Endothelial cell of umbilical vein (primary cell): Measurements from ENCODE around the gene ELL2. TPM values are rescaled to one million over a fixed set of nuclear protein-coding genes. Genes with fewer than 3 reads are reported as not detected.

ENCODE experiments used
- BruUV-seq: library from RNA; stranded (reverse); fragments of 400-500 nt; replicated peaks from 2 replicates; lab custom pipeline; 2021; lab: Mats Ljungman, UMichigan
- CTCF ChIA-PET: fragments of 300-600, 350-600 bp; sonication (Branson Sonifier 250); formaldehyde crosslinking; loops from one replicate; lab custom pipeline; 2021; ENCODE audit warnings: antibody characterized with exemption, inconsistent platforms; lab: Charles Lee
- POLR2A ChIA-PET: fragments of 300-600, 350-600 bp; sonication (Branson Sonifier 250); formaldehyde crosslinking; loops from one replicate; lab custom pipeline; 2021; ENCODE audit warnings: antibody characterized with exemption, inconsistent platforms; lab: Charles Lee
- DNase-seq: peaks from one replicate; pipeline ENCODE4 v3.0.0-alpha.2; 2011; ENCODE audit warnings: low read depth, low spot score
- FAIRE-seq: peaks from 2 replicates; lab custom pipeline; 2011; peaks lifted over from hg19 to GRCh38; lab: Jason Lieb, UNC
- H2AFZ ChIP-seq: 2 replicates; pipeline ENCODE4 v1.6.0; 2012; ENCODE audit warnings: low read depth, low read length, control low read depth, inconsistent platforms
- H3K27ac ChIP-seq: 2 replicates; pipeline ENCODE4 v1.5.1; 2011; ENCODE audit warnings: low read depth, mild to moderate bottlenecking, control low read depth, low read length, moderate library complexity; ENCODE audit not compliant: insufficient read depth
- H3K27me3 ChIP-seq, 2 experiments: 2 replicates each; pipeline versions ENCODE4 v1.6.0 to v1.6.1; 2011; ENCODE audit warnings: low read length in 2 of 2, mixed read lengths in 1 of 2; ENCODE audit not compliant: control insufficient read depth in 2 of 2, insufficient read depth in 2 of 2
- H3K36me3 ChIP-seq, 2 experiments: 2 replicates in 1 of 2; 3 replicates in 1 of 2; pipeline ENCODE4 v1.5.1; 2011; ENCODE audit warnings: low read length in 2 of 2, mild to moderate bottlenecking in 1 of 2, moderate library complexity in 1 of 2; ENCODE audit not compliant: control insufficient read depth in 2 of 2, insufficient read depth in 2 of 2; ENCODE audit errors: extremely low read depth in 1 of 2
- H3K4me1 ChIP-seq: 3 replicates; pipeline ENCODE4 v1.5.1; 2011; ENCODE audit warnings: mild to moderate bottlenecking, low read length; ENCODE audit not compliant: control insufficient read depth, insufficient read depth; ENCODE audit errors: extremely low read depth
- H3K4me2 ChIP-seq: 2 replicates; pipeline ENCODE4 v1.6.1; 2011; ENCODE audit warnings: low read length, control low read depth, mixed read lengths; ENCODE audit not compliant: insufficient read depth
- H3K4me3 ChIP-seq, 3 experiments: fragments of 200-600 bp in 1 of 3; sonication (generic), shearing (Covaris generic) in 1 of 3; replicated peaks in 1 of 3; 2 replicates each; pipeline ENCODE4 v1.5.1; 2011 to 2016; ENCODE audit warnings: control low read depth in 3 of 3, low read length in 3 of 3, mild to moderate bottlenecking in 2 of 3, inconsistent platforms in 1 of 3, low read depth in 1 of 3, moderate library complexity in 1 of 3; ENCODE audit not compliant: insufficient read depth in 1 of 3
- H3K79me2 ChIP-seq: 2 replicates; pipeline ENCODE4 v1.6.0; 2012; ENCODE audit warnings: low read length, inconsistent platforms; ENCODE audit not compliant: control insufficient read depth, insufficient read depth
- H3K9ac ChIP-seq: replicated peaks from 2 replicates; pipeline ENCODE3; 2011; ENCODE audit warnings: low read length, control low read depth; ENCODE audit not compliant: insufficient read depth; ENCODE audit errors: extremely low read depth
- H3K9me1 ChIP-seq: replicated peaks from 3 replicates; pipeline ENCODE4 v1.6.0; 2011; ENCODE audit warnings: mild to moderate bottlenecking, low read length; ENCODE audit not compliant: control insufficient read depth, insufficient read depth; ENCODE audit errors: extremely low read depth
- H3K9me3 ChIP-seq: replicated peaks from 2 replicates; pipeline ENCODE4 v1.5.1; 2012; ENCODE audit warnings: low read length, inconsistent platforms; ENCODE audit not compliant: control insufficient read depth, insufficient read depth
- H4K20me1 ChIP-seq: replicated peaks from 2 replicates; pipeline ENCODE3; 2011; ENCODE audit warnings: mild to moderate bottlenecking, low read length; ENCODE audit not compliant: control insufficient read depth, insufficient read depth; ENCODE audit errors: extremely low read depth
- CTCF ChIP-seq, 2 donors: IDR thresholded peaks; 1 replicate in 1 of 2; 2 replicates in 1 of 2; pipeline ENCODE4 v1.5.1; 2011; ENCODE audit warnings: low read length in 2 of 2, mild to moderate bottlenecking in 2 of 2, moderate library complexity in 2 of 2, control low read depth in 1 of 2, inconsistent platforms in 1 of 2, low read depth in 1 of 2; ENCODE audit not compliant: insufficient read depth in 1 of 2; ENCODE audit errors: extremely low read depth in 1 of 2
- EZH2 ChIP-seq: IDR thresholded peaks from 2 replicates; pipeline ENCODE4 v1.6.1; 2012; ENCODE audit warnings: borderline replicate concordance, low read depth, mild to moderate bottlenecking, moderate library complexity, low read length, inconsistent platforms; ENCODE audit not compliant: severe bottlenecking
- FOS ChIP-seq: IDR thresholded peaks from 2 replicates; pipeline ENCODE4 v1.6.1; 2011; ENCODE audit warnings: mild to moderate bottlenecking, low read length, moderate library complexity, borderline replicate concordance; ENCODE audit not compliant: insufficient read depth
- GATA2 ChIP-seq: IDR thresholded peaks from 2 replicates; pipeline ENCODE4 v1.7.0; 2011; ENCODE audit warnings: low read depth, mild to moderate bottlenecking, moderate library complexity, mixed read lengths, low read length; ENCODE audit not compliant: insufficient read length, insufficient read depth
- JUN ChIP-seq: IDR thresholded peaks from 2 replicates; pipeline ENCODE4 v1.6.1; 2011; ENCODE audit warnings: borderline replicate concordance, low read depth; ENCODE audit not compliant: insufficient read length, insufficient read depth
- MAX ChIP-seq: IDR thresholded peaks from 2 replicates; pipeline ENCODE4 v1.6.1; 2011; ENCODE audit not compliant: insufficient read depth, insufficient read length
- MYC ChIP-seq: IDR thresholded peaks from one replicate; pipeline ENCODE4 v1.6.1; 2011; ENCODE audit warnings: mild to moderate bottlenecking, low read depth, low read length
- POLR2A ChIP-seq: IDR thresholded peaks from 2 replicates; pipeline ENCODE4 v1.6.1; 2012; ENCODE audit warnings: low read depth, mild to moderate bottlenecking, control low read depth, low read length
- POLR2AphosphoS5 ChIP-seq: IDR thresholded peaks from 2 replicates; pipeline ENCODE4 v1.6.1; 2012; ENCODE audit warnings: low read depth, mild to moderate bottlenecking, control low read depth, low read length, moderate library complexity; ENCODE audit not compliant: insufficient read depth
- dilution Hi-C: fragments of 300-500 bp; cut with MboI; formaldehyde crosslinking; loops from one replicate; pipeline ENCODE4 v1.15.0; 2019; ENCODE audit warnings: low sequenced_read_pairs; ENCODE audit not compliant: extremely low pct_ligation_motif_present
- intact Hi-C: fragments of 100-400 bp; cut with micrococcal nuclease; formaldehyde crosslinking; loops from one replicate; pipeline ENCODE4 v1.10.0; 2022
- polyA plus RNA-seq, 4 experiments: library from polyadenylated mRNA; depleted of rRNA in 3 of 4; stranded (reverse) in 3 of 4; unstranded in 1 of 4; fragments of >200 nt; gene quantifications; 2 replicates each; pipeline versions ENCODE4 v1.2.1 to v1.2.3, GENCODE V29; 2011 to 2012; ENCODE audit warnings: missing spikeins in 1 of 4
- total RNA-seq: library from RNA; stranded (reverse); gene quantifications from 2 replicates; pipeline ENCODE4 v1.2.3, GENCODE V29; 2021

Gene ELL2
- total and polyA plus RNA-seq, 2 donors (not counting 3 experiments of a cell fraction or from before 2014, with no cell fraction given) = 6.8 to 26.0 TPM

GRCh38 chr5:95938347-95938746 is 23.3 kb downstream of the ELL2 start:
- Histone ChIP-seq H3K79me2 (peaks cover 12% of the 10 kb centered on the region), H4K20me1 (no peaks in the 10 kb centered on the region), H3K36me3 (no peaks in the 10 kb centered on the region), H3K9ac (no peak overlapping the region), H3K9me1 (no peaks in the 10 kb centered on the region), H3K4me2 (no peak overlapping the region), H2AFZ (no peak overlapping the region), H3K27me3 (no peaks in the 10 kb centered on the region), H3K4me3 (no peak overlapping the region), H3K27ac (no peak overlapping the region), H3K9me3 (no peaks in the 10 kb centered on the region), H3K4me1 (no peaks in the 10 kb centered on the region)
- no TSS peak for BruUV-seq
- FAIRE-seq = no peak
- TF ChIP-seq MAX (no peak), CTCF (IDR thresholded peaks at IDR 0.05; ENCODE audit: extremely low read depth in 1 of 2, insufficient read depth in 1 of 2, low read depth in 1 of 2, low read length in 2 of 2) (no peak), POLR2AphosphoS5 (no peak), GATA2 (no peak), POLR2A (no peak), EZH2 (no peak), JUN (no peak), MYC (no peak), FOS (no peak)
- dilution Hi-C loops = no loop called here
- intact Hi-C loops = no loop called here
- ChIA-PET CTCF (no interaction called here), POLR2A (no interaction called here)
- no peak for DNase-seq
